GM21576 (cell line): ENCODE measurements around the gene PIMREG.

Experiments
- ATAC-seq: cut with Tn5 transposase; IDR thresholded peaks from one replicate; pipeline ENCODE4 v1.9.1; 2021; ENCODE audit warnings: mild to moderate bottlenecking, moderate library complexity; ENCODE audit not compliant: unreplicated experiment

The PIMREG gene

GRCh38 chr17:6460531-6461161 is 16.4 kb downstream of the PIMREG start:
- no peak for ATAC-seq

- no peak for ATAC-seq
Measured at GRCh38 chr17:6461246-6461645, 17.0 kb downstream of the PIMREG start.

GRCh38 chr17:6461792-6462524 is 17.7 kb downstream of the PIMREG start:
- no peak for ATAC-seq

GRCh38 chr17:6462692-6463091 is 18.4 kb downstream of the PIMREG start:
- no peak for ATAC-seq

- ATAC-seq = no peak
Measured at GRCh38 chr17:6463616-6464445, 19.6 kb downstream of the PIMREG start.

- no peak for ATAC-seq
Measured at GRCh38 chr17:6464446-6465041, 20.3 kb downstream of the PIMREG start.

GRCh38 chr17:6465206-6466003 is 21.1 kb downstream of the PIMREG start:
- ATAC-seq = no peak

- no peak for ATAC-seq
Measured at GRCh38 chr17:6467567-6467966, 23.3 kb downstream of the PIMREG start.

- ATAC-seq = no peak
Measured at GRCh38 chr17:6468051-6468790, 24.0 kb downstream of the PIMREG start.

- ATAC-seq = no peak
Measured at GRCh38 chr17:6470146-6470718, 26.0 kb downstream of the PIMREG start.

- ATAC-seq = no peak
Measured at GRCh38 chr17:6470751-6471521, 26.7 kb downstream of the PIMREG start.

- ATAC-seq = no peak
Measured at GRCh38 chr17:6471531-6472465, 27.5 kb downstream of the PIMREG start.

GRCh38 chr17:6472517-6472916 is 28.3 kb downstream of the PIMREG start:
- no peak for ATAC-seq

GRCh38 chr17:6473128-6473767 is 29.0 kb downstream of the PIMREG start:
- no peak for ATAC-seq

GRCh38 chr17:6474376-6474775 is 30.1 kb downstream of the PIMREG start:
- ATAC-seq = no peak

GRCh38 chr17:6474906-6475305 is 30.7 kb downstream of the PIMREG start:
- no peak for ATAC-seq

GRCh38 chr17:6475411-6475810 is 31.2 kb downstream of the PIMREG start:
- ATAC-seq = no peak
